NCI-H1417 (cell line): Measurements from ENCODE around the gene FGF14.
"Not testable (repeated sequence)": the region's sequence is repeated elsewhere in the genome, so short reads cannot be mapped to it uniquely, and the experiment has no call there.

Experiments used
- DNase-seq, 3 experiments: peaks; one replicate each; lab custom pipeline; 2025; lab: John Stamatoyannopoulos, UW

Gene FGF14

DNA sequence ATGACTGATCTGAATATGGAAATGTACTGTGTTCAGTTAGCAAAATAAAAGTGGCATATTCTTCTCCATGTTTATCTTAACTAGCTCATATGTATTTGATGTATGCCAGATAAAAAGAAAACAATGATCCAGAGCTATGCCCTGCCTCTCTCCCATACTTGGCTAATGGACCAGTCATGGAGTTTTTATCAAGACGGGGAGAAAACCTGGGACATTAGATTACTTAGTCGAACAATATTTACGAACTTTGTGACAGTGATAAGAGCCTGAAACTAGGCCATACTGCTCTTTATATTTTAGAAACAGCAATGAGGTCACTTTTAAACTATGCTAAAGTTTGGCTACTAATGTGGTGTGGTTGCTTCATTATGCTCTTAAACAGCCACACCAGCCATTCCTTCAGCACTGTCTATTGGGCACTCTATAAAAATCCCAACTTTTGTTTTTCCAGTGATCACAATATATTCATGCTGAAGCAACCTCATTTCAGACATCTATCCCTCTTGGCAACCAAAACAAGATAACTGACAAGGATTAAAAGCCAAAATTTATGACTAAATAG, 265.0 kb downstream of the FGF14 start:
- no peak for DNase-seq

GRCh38 chr13:102132777-102133295, 269.0 kb downstream of the FGF14 start:
- DNase-seq, result peak in 2 of 3 experiments; percentile 70 to 98

DNA sequence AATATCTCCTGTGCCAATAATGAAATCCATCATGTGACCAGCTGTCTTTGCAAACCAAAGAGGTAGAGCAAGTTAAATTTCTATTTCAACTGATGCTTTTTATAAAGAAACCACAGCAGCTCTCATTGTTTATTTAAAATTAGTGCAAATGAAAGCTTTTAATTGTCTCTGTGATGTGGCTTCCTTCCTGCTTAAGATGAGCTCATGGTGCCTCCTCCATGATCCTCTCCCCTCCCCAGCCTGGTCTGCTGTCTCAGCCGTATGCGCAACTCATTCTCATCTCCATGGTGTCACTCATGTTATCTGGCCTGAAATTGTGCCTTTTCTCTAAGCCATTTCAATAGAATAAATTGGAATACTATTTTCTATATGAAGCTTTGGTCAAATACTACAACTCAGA, 270.6 kb downstream of the FGF14 start:
- DNase-seq, result no peak

GRCh38 chr13:102128216-102128810, 273.5 kb downstream of the FGF14 start:
- DNase-seq, result peak in 2 of 3 experiments; percentile 33 to 94

DNA sequence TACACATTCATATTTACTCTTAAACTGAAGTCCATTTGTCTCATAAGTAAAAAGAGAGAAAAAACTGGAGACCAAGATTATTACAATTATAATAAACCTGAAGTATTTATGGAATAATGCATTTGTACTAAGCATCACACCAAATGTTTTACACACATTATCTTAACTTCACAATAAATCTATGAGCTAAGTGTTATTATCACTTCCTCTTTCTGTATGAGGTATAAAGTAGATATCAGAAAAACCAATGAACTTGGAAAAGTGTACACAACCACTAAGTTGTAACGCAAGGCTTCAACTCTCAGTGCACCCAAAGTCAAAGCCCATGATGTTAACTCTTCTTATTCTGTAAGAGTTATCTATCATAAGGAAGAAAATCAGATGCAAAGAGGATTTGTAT, 274.7 kb downstream of the FGF14 start:
- DNase-seq, result no peak

- no peak for DNase-seq
Measured at GRCh38 chr13:102122147-102122546, 279.7 kb downstream of the FGF14 start.

GRCh38 chr13:102117175-102117831, 284.5 kb downstream of the FGF14 start:
- peak in 1 of 3 experiments; percentile 31 for DNase-seq

DNA sequence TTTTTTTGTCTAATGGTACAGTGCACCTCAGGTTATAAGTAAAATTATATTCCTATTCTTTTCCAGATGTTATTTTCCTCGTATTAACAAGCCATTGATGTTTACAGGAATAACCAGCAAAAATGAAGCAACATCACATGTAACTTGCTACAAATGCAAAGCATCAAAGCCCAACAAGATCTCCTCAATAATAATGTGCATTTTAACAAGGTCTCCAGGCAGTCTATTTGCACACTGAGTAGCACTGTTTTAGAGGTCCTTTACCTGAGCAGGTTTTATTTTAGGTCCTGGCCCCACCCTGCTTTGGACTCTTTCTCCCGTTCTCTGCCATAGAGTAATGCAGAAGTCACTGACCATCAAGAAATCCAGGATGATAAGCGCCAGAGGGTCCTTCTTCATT, 298.4 kb downstream of the FGF14 start:
- no peak for DNase-seq

DNA sequence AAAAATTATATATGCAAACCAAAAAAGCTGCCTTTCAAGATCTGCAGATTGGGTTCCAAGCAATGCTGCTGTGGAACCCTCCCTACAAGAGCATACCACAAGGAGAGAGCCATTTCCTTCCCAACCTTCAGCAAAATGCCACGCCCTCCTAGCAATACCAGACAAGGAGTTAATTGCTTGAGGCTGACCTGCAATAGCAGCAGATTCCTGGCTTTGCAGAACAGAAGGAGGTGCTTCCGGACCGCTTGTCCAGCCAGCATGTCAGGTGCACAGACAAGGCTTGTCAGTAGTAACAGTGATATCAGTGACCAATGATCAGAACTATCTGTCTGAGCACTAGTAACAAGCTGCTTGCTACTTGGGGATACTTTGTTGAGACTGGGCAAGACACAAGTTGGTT, 301.6 kb downstream of the FGF14 start:
- no peak for DNase-seq

- peak; percentile 66 to 89 (median 82) for DNase-seq
Measured at GRCh38 chr13:102097708-102098107, 304.1 kb downstream of the FGF14 start.

GRCh38 chr13:102093288-102093687, 308.6 kb downstream of the FGF14 start:
- peak; percentile 39 to 91 (median 48) for DNase-seq

DNA sequence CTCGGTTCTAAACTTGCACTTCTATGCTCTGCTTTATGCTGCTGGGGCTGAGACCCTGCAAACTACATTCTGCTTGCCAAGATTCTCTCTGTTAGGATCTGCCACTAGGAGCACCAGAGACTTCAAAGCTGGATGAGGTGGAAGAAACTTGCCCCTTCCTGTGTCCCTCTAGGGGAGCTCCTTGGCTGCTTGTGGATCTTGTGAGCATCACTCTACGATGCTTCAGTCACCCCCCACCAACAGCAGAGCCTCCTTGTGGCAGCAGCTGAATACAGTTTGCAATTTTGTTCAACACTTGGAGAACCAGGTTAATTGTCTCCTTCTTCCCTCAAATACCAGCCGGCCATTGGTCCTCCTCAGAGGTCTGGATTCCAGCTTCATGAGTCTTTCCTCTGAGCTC, 310.6 kb downstream of the FGF14 start:
- peak in 1 of 3 experiments; percentile 25 for DNase-seq

- DNase-seq, result no peak
Measured at GRCh38 chr13:102090532-102090931, 311.3 kb downstream of the FGF14 start.

DNA sequence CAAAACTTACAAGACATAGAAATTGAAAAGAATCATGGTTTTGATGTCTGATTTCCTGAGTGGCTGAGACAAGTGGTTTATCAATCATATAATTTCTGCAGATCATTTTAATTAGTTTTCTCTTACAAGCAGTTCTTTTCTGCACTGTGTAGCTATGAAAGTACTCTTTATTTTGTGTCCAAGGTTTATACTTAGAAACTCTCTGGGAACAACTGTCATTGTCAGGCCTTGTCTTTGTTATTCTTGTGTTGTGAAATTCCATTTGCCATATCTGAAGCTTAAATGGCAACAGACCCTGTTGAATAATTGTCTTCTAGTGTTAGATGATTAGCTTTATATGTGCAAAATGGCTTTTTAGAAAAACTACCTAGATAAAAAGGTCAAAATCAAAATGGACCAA, 312.1 kb downstream of the FGF14 start:
- no peak for DNase-seq

DNA sequence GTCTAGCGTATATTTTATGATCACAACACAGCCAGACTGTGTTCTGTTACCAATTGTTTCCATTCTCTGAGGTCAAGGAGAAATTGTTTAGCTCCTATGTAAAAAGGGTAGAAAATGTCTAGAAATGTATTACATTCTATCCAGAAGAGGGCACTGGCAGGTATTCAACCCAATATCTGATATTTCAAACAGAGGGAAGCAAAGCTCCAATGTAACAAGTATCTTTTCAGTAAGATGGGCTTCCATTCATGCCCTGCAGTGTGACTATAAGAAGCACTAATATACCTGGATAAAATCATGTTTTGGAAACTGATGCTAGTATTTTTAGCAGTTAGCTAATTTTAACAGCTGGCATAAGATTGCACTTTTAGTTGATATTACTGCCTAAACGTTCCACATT, 312.7 kb downstream of the FGF14 start:
- peak in 2 of 3 experiments; percentile 30 to 49 for DNase-seq

- no peak for DNase-seq
Measured at GRCh38 chr13:102073251-102073650, 328.6 kb downstream of the FGF14 start.

DNA sequence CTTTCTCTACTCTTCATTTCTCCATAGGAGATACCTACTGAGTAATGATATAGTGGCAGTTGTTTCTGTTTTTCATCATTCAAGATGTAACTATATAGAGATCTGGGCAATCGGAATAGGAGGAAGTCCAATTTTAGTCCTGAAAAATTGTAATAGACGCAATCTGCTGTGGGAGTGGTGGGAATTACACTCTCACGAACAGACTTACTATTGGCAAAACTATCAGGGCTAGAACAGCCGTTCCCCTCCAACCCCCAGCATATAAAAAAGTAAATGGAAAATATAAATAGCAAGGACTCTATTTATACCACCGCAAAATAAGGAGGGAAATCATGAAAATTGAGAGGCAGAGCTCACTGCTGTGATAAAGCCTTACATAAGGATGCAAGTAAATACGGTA, 330.1 kb downstream of the FGF14 start:
- DNase-seq, result no peak

DNA sequence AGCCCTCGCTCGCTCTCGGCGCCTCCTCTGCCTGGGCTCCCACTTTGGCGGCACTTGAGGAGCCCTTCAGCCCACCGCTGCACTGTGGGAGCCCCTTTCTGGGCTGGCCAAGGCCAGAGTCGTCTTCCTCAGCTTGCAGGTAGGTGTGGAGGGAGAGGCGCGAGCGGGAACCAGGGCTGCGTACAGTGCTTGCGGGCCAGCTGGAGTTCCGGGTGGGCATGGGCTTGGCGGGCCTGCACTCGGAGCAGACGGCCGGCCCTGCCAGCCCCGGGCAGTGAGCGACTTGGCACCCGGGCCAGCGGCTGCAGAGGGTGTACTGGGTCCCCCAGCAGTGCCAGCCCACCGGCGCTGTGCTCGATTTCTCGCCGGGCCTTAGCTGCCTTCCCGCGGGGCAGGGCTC, 333.5 kb downstream of the FGF14 start:
- not testable (repeated sequence) for DNase-seq

GRCh38 chr13:102055090-102055779, 346.6 kb downstream of the FGF14 start:
- no peak for DNase-seq

- no peak for DNase-seq
Measured at GRCh38 chr13:102049853-102050252, 352.0 kb downstream of the FGF14 start.

DNA sequence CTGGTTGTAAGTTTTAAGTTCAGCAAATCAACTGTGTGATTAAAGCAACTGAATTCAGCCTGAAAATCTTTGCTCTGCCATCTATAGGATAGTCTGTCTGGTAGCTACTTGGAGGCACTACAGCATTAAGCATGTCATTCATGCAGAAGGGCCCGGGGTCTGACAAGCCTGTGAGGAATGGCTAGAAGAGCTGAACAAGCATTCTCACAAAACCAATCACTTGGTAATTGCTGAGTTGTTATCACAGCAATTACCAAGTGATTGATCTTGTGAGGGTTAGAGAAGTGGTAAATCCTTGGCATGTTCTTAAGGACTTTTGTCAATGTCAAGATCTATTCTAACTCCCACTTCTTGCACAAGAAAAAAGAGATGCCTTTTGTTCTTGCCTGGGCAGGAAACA, 356.1 kb downstream of the FGF14 start:
- peak; percentile 50 to 80 (median 61) for DNase-seq

- no peak for DNase-seq
Measured at GRCh38 chr13:102042746-102043145, 359.1 kb downstream of the FGF14 start.

- DNase-seq, result no peak
Measured at GRCh38 chr13:102041544-102041943, 360.3 kb downstream of the FGF14 start.
